ENCODE data around the gene ALB. TPM values are rescaled to one million over a fixed set of nuclear protein-coding genes. Genes with fewer than 3 reads are reported as not detected.

ALB gene
- total and polyA plus RNA-seq, 11 donors, result 0.21 to 3.3 (median 0.76) TPM; not detected in 6

DNA sequence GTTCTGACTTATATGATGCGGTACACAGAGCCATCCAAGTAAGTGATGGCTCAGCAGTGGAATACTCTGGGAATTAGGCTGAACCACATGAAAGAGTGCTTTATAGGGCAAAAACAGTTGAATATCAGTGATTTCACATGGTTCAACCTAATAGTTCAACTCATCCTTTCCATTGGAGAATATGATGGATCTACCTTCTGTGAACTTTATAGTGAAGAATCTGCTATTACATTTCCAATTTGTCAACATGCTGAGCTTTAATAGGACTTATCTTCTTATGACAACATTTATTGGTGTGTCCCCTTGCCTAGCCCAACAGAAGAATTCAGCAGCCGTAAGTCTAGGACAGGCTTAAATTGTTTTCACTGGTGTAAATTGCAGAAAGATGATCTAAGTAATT, 16.5 kb downstream of the ALB start:
- ATAC-seq (no peak), DNase-seq (no peak)
- WGBS, 4 donors, result 79 to 93% (median 88%) methylated on average over 2 of the region's 2 CpGs
- no peak overlapping the region for H3K4me3 ChIP-seq
- H3K36me3 ChIP-seq, result no peaks in the 10 kb centered on the region
- peaks cover 0 to 2% (median 0%) of the 10 kb centered on the region in 9 donors for H3K27me3 ChIP-seq
- intact Hi-C loops (cut with DNase I), result no loop called here
- no peaks in the 10 kb centered on the region for H3K9me3 ChIP-seq
- no peak overlapping the region for H3K27ac ChIP-seq
- TF ChIP-seq POLR2A (IDR thresholded peaks at IDR 0.05), result no peak
- TF ChIP-seq, protein P1, sequence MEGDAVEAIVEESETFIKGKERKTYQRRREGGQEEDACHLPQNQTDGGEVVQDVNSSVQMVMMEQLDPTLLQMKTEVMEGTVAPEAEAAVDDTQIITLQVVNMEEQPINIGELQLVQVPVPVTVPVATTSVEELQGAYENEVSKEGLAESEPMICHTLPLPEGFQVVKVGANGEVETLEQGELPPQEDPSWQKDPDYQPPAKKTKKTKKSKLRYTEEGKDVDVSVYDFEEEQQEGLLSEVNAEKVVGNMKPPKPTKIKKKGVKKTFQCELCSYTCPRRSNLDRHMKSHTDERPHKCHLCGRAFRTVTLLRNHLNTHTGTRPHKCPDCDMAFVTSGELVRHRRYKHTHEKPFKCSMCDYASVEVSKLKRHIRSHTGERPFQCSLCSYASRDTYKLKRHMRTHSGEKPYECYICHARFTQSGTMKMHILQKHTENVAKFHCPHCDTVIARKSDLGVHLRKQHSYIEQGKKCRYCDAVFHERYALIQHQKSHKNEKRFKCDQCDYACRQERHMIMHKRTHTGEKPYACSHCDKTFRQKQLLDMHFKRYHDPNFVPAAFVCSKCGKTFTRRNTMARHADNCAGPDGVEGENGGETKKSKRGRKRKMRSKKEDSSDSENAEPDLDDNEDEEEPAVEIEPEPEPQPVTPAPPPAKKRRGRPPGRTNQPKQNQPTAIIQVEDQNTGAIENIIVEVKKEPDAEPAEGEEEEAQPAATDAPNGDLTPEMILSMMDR (IDR thresholded peaks at IDR 0.05), result no peak
- H3K4me1 ChIP-seq, result no peaks in the 10 kb centered on the region

DNA sequence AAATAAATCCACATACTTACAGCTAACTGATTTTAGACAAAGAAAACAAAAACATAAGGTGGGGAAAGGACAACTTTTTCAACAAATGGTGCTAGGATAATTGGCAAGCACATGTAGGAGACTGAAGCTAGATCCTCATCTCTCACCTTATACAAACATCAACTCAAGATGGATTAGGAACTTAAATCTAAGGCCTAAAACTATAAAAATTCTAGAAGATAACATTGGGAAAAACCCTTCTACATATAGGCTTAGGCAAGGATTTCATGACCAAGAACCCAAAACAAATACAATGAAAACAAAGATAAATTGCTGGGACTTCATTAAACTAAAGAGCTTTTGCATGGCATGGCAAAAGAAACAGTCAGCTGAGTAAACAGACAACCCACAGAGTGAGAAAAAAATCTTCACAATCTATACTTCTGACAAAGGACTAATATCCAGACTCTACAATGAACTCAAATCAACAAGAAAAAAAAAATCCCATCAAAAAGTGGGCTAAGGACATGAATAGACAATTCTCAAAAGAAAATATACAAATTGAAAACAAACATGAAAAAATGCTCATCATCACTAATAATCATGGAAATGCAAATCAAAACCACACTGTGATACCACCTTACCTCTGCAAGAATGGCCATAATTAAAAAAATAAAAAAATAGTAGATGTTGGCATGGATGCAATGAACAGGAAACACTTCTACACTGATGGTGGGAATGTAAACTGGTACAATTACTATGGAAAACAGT, 17.8 kb downstream of the ALB start:
- TF ChIP-seq POLR2A (IDR thresholded peaks at IDR 0.05), result no peak
- TF ChIP-seq, protein P1 (IDR thresholded peaks at IDR 0.05), result no peak
- Histone ChIP-seq H3K9me3 (no peaks in the 10 kb centered on the region), H3K27me3 (peaks cover 0 to 4% (median 0%) of the 10 kb centered on the region in 9 donors), H3K4me1 (no peaks in the 10 kb centered on the region), H3K27ac (no peak overlapping the region), H3K4me3 (no peak overlapping the region), H3K36me3 (no peaks in the 10 kb centered on the region)
- no peak for ATAC-seq
- intact Hi-C loops (cut with DNase I), result no loop called here
- DNase-seq, result no peak

DNA sequence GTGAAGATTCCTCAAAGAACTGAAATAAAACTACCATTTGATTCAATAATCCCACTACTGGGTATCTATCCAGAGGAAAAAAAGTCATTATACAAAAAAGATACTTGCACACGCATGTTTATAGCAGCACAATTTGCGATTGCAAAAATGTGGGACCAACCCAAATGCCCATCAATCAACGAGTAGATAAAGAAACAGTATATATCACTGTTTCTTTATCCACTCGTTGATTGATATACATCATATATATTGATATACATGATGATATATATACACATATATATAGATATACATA, 18.3 kb downstream of the ALB start:
- no peaks in the 10 kb centered on the region for H3K9me3 ChIP-seq
- ATAC-seq (no peak), DNase-seq (no peak)
- no peak overlapping the region for H3K27ac ChIP-seq
- H3K36me3 ChIP-seq, result no peaks in the 10 kb centered on the region
- TF ChIP-seq, protein P1 (IDR thresholded peaks at IDR 0.05), result no peak
- no peak for TF ChIP-seq POLR2A (IDR thresholded peaks at IDR 0.05)
- H3K27me3 ChIP-seq, result peaks cover 0 to 4% (median 0%) of the 10 kb centered on the region in 9 donors
- 63 to 79% (median 73%) methylated on average over 4 of the region's 4 CpGs for WGBS, 4 donors
- no peak overlapping the region for H3K4me3 ChIP-seq
- intact Hi-C loops (cut with DNase I), result no loop called here
- no peaks in the 10 kb centered on the region for H3K4me1 ChIP-seq

DNA sequence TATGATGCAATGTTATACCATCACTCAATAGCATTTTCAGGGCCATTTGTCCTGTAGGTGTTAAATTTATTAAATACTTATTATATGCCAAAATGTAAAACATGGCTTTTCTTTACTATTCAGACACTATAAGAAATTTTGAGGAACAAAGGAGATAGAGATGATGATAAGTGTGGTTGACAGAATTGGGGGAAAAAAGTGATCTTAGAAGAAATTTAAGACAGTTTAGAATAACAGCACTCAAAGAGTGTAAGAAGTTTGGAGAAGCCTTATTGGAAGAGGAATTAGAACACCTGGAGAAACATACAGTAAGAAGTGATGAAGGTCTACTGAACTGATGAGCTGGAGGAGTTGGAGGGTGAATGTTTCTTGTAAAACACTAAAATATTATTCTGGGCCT, 19.1 kb downstream of the ALB start:
- Histone ChIP-seq H3K36me3 (no peaks in the 10 kb centered on the region), H3K4me3 (no peak overlapping the region), H3K27ac (no peak overlapping the region), H3K9me3 (no peaks in the 10 kb centered on the region), H3K27me3 (peaks cover 0 to 4% (median 0%) of the 10 kb centered on the region in 9 donors), H3K4me1 (no peaks in the 10 kb centered on the region)
- DNase-seq (no peak), ATAC-seq (no peak)
- intact Hi-C loops (cut with DNase I), result no loop called here
- TF ChIP-seq, protein P1 (IDR thresholded peaks at IDR 0.05), result no peak
- TF ChIP-seq POLR2A (IDR thresholded peaks at IDR 0.05), result no peak
